ENCODE data around the gene LY86. TPM values are rescaled to one million over a fixed set of nuclear protein-coding genes. Genes with fewer than 3 reads are reported as not detected.
A peak's percentile ranks its signal among the peaks of the same experiment; 100 is the strongest.

LY86 gene
- total and polyA plus RNA-seq, 10 of the 15 experiments (the other 5 are each of a cell fraction or from before 2014, with no cell fraction given) = 68.2 to 457 (median 128) TPM

- TF ChIP-seq ELK1 (IDR thresholded peaks at IDR 0.05; ENCODE audit: low read depth, low read length) = no peak
- TF ChIP-seq BACH1 (IDR thresholded peaks at IDR 0.05; ENCODE audit: borderline replicate concordance) = peak; percentile 1; the same call in 1 of the 2 replicates
- no peak; the same call in 1 of the 2 replicates for TF ChIP-seq BMI1 (IDR thresholded peaks at IDR 0.05; ENCODE audit: borderline replicate concordance)
- peak; percentile 93 to 96 for TF ChIP-seq IKZF2 (IDR thresholded peaks at IDR 0.05)
- no peak for TF ChIP-seq NFYA (IDR thresholded peaks at IDR 0.05; ENCODE audit: borderline replicate concordance, low read depth, low read length)
- peak; percentile 97 for TF ChIP-seq CUX1 (IDR thresholded peaks at IDR 0.05; ENCODE audit: insufficient replicate concordance, low read depth, low read length)
- TF ChIP-seq CBX5 (IDR thresholded peaks at IDR 0.05; ENCODE audit: low read depth) = no peak
- TF ChIP-seq EGR1 (IDR thresholded peaks at IDR 0.05; ENCODE audit: borderline replicate concordance in 1 of 2, low read depth in 2 of 2, low read length in 2 of 2) = peak in 1 of 2 experiments; percentile 12; a peak in 1 of 3 replicates
- TF ChIP-seq HSF1 (IDR thresholded peaks at IDR 0.05; ENCODE audit: low read depth, low read length) = no peak
- peak; percentile 46 for TF ChIP-seq SP1 (IDR thresholded peaks at IDR 0.05; ENCODE audit: low read depth, low read length)
- peak; percentile 53 to 69; a peak in 2 of 4 replicates for TF ChIP-seq BHLHE40 (IDR thresholded peaks at IDR 0.05; ENCODE audit: borderline replicate concordance in 1 of 2, low read depth in 2 of 2, low read length in 1 of 2)
- TF ChIP-seq CEBPB (IDR thresholded peaks at IDR 0.05; ENCODE audit: borderline replicate concordance in 1 of 2, low read depth in 2 of 2, low read length in 2 of 2) = peak in 1 of 2 experiments; percentile 18; a peak in 1 of 4 replicates
- TF ChIP-seq NFYB (IDR thresholded peaks at IDR 0.05; ENCODE audit: insufficient read depth, low read depth, low read length) = 0 out of 2 replicates have a peak, but pooled peaks have one; percentile 26
- TF ChIP-seq DPF2 (IDR thresholded peaks at IDR 0.05) = peak; percentile 59
- no peak for TF ChIP-seq EZH2 (IDR thresholded peaks at IDR 0.05; ENCODE audit: borderline replicate concordance, control insufficient read depth, low read depth, low read length)
- peak; percentile 60 for TF ChIP-seq MTA2 (IDR thresholded peaks at IDR 0.05; ENCODE audit: low read depth)
- no peak for TF ChIP-seq RELA (IDR thresholded peaks at IDR 0.05; ENCODE audit: borderline replicate concordance, partially characterized antibody)
- no peak for TF ChIP-seq YY1 (IDR thresholded peaks at IDR 0.05; ENCODE audit: low read depth, low read length)
Measured at GRCh38 chr6:6588064-6588923, at the start of gene LY86 (continued).

All from GM12878 (cell line).